Stimulated activated CD8-positive, alpha-beta memory T cell treated with anti-CD3 and anti-CD28 coated beads, Interleukin-15, amount 100 ng/mL, for 24 hours (primary cell): ENCODE results near the gene GTPBP4.

ENCODE experiments used
- DNase-seq: peaks from one replicate; pipeline ENCODE4 v3.0.0-alpha.2; 2020; ENCODE audit warnings: low read depth

GTPBP4 gene

DNA sequence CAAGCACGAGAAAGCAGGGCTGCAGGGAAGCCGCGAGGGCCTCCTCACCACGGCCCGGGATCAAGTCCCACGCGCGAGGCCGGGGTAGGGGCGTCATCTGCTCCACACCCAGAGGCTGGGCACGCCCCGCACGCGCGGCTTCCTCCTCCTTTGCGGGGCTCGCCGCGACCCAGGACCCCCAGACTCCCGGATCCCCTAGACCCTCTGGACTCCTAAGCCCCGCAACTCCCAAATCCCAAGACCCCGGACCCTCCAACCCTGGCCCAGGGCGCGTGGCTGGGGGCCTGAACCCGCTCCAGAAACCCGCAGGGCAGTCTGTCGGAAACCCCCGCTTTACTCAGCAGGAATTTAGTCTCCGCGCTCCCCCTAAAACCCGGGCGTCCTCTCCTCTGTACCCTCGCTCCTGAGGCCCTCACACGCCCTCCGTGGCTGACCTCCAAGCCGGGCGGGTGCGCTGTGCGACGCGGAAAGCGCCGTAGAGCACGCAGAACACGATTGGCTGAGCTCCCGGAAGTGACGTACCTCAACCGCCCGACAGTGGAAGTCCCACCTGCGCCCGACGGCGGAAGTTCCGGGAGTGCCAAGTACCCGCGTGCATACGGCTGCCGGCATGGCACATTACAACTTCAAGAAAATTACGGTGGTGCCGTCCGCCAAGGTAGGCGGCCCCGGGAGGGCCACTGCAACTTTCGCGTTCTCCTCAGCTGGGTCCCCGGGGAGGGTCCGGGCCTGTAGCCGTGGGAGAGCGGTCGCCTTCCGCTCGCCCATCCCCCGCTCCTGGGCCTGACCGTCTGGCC, at the start of gene GTPBP4:
Gene GTPBP4 (plus strand): TSS at position 565 of the 797 bp plus-strand sequence. CDS start 46 bp downstream, at position 611.
- peak; percentile 88 for DNase-seq

DNA sequence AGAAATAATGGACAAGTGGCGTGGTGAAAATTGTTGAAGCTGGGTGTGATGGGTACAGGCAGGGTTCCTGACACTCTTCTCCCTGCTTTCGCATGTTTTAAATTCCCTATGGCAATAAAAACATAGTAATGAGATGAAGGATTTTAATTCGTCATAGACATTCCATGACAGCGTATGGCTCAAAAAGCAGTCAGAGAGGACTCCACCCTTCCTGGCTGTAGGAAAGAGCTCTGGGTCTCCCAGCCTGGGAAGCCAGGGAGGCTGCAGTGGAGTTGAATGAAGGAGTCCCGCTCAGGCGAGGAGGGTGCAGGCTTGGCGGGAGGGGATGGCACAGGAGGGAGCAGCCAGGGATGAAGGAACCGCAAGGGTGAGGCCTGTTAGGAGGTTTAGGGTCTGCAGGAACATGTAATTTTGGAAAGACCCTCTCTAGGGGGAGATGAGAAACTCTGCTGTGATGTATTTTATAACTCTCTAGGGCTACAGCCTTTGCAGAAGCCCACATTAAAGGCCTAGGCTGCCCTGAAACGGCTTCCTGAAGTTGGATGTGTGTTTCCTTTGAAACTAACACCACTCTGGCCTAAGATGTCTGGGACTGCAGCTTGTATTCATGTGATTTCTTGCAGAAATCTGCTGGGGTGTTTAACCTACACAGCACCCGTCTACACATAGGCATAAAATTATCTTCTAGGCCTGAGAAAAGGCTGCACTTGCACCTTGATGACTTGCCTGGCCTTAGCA, 49.1 kb upstream of the GTPBP4 start:
- DNase-seq: no peak

DNA sequence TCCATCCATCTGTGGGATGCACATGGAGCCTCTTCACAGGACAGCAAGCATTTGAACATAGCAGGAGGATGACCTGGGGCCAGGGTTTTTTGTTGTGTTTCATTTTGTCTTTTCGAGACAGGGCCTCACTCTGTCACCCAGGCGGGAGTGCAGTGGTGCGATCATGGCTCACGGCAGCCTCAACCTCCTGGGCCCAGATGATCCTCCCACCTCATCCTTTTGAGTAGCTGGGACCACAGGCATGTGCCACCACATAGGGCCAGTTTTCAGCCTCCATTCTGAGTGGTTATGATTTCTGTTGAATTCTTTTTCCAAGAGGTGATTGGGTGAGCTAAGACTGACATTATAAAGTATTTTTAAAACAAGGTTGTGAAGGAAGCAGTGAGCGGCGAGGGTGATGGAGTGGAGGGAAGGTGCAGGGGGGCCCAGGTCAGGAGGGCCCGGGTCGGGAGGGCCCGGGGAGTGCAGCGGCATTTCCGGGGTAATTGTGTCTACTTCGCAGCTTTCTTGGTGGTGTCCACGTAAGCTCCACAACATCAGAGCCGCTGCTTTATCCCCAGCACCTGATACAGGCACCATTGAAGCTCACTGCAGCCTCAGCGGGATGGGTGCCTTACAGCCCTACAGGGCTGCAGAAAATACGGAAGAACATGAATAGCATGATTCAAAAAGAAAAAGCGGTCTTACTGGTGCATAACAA, 44.8 kb upstream of the GTPBP4 start:
- no peak for DNase-seq

GRCh38 chr10:944034-944831, 44.0 kb upstream of the GTPBP4 start:
- DNase-seq: no peak

DNA sequence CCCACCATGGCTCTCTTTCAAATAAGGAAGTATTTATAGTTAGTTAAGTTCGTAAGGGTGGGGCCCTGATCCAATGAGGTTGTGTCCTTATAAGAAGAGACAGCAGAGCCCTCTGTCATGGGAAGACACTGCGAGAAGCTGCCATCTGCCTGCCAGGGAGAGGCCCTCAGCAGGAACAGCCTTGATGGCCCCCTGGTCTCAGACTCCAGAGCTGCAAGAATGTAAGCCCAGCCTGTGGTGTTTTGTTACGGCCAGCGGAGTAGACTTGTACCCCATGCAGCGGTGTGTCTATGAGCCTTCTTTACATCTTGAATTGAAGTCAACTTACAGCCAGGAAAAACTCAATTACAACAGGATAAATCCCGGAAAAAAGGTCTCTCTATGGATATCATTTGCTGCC, 42.5 kb upstream of the GTPBP4 start:
- no peak for DNase-seq

GRCh38 chr10:947051-947450, 41.2 kb upstream of the GTPBP4 start:
- DNase-seq: no peak

DNA sequence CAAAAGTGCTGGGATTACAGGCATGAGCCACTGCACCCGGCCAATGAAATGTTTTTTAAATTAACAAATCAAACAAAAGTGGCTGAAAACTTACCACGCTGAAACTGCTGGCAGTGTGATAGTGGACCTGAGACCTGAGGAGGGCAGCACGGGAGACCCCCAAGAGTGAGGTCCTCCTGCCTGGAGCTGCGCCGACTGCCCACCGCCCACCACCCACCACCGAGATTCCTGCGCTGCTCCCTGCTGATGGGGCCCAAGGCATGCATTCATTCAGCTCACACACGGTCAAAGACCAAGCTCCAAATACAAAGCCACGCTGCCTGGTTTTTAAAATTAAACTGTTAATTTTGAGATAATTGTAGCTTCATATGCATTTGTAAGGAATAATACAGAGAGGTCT, 40.4 kb upstream of the GTPBP4 start:
- no peak for DNase-seq

DNA sequence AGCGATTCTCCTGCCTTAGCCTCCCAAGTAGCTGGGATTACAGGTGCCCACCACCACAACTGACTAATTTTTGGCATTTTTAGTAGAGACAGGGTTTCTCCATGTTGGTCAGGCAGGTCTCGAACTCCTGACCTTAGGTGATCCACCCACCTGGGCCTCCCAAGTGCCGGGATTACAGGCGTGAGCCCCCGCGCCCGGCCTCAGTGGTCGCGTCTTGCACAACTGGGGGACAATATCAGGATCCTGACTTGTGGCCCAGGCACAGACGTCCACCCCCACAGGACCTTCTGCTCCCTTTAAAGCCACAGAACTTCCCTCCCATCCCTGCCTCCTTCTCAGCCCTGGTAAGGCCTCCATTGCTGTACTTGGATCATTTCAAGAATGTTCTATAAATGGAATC, 39.9 kb upstream of the GTPBP4 start:
- DNase-seq: no peak

DNA sequence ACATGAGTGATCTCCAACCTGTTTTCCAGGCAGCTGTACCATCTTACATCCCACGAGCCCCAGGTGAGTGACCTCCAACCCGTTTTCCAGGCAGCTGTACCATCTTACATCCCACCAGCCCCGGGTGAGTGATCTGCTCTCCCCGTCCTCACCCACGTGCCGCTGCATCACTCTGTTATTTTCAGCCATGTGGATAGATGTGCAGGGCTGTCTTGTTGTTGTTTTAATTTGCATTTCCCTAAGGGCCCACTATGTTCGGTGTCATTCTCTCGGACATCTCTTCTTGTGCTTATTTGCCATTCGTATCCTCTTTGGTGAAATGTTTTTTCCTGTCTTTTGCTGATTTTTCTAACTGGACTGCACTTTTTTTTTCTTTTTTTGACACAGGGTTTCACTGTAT, 38.8 kb upstream of the GTPBP4 start:
- no peak for DNase-seq

GRCh38 chr10:953836-954235, 34.4 kb upstream of the GTPBP4 start:
- DNase-seq: no peak

GRCh38 chr10:954396-954795, 33.8 kb upstream of the GTPBP4 start:
- no peak for DNase-seq

DNA sequence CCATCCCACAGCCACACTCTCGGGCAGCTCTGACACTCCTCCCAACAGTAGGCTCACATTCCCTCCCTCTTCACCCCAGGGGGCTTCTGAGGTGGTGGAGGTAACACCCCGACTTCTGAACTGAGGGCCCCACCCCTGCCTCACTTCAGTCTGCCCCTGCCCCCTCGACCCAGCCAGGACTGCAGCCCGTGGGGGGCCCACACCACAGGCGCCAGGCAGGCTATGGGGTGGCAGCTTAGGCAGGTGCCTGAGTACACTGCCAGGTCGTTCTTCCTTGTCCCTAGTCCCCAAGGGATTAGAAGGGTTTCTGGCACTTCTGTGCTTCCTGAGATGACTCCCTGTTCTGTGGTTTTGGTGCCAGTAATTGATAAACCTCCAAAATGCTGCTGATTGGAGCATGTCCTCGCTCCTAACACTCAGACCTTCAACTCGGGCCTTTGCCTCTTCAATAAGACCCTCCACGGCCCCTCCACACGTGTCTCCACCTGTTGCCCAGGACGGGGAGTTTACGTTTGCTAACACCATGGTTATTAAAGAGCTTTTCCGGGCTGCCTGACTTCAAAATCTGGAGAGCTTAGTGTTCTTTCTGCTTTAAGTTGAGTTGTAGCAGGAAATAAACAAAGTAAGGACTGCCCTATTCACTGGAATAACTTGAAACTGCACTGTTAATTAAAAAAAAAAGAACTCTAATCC, 33.0 kb upstream of the GTPBP4 start:
- DNase-seq: no peak

DNA sequence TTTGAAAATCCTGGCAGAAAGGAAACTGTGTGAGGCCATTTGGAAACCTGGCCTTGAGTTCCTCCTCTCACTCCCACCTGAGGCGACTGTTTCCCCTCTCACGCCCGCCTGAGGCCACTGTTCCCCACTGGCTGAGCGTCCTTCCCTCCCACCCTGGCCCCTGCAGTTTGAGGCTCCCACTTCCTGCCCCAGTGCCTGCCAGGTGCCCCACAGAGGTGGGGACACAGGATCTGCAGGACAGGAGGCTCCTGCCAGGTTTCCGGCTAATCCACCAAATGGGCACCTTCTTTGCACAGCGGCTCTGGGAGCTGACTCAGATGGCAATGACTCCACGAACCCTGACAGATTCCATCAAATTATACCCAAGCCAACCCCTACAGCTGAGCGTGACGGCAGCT, 32.4 kb upstream of the GTPBP4 start:
- DNase-seq: no peak

DNA sequence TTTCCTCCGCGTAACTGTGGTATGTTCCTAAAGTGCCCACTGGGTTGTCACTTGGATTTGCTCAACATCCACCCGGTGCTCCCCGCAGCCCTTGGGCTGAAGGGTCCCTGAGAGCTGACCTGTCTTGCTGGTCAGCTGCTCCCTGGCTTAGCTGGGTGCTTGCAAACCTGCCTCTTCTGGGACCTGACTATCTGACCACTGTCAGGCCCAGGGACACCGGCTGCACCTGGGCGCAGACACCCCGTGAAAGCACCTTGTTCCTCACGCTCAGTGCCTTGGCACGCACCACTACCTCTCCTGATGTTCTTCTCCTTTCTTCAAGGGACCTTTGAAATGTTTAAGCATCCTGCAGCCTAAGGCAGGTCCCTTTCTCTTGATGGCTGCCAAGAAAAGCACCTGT, 30.1 kb upstream of the GTPBP4 start:
- no peak for DNase-seq

DNA sequence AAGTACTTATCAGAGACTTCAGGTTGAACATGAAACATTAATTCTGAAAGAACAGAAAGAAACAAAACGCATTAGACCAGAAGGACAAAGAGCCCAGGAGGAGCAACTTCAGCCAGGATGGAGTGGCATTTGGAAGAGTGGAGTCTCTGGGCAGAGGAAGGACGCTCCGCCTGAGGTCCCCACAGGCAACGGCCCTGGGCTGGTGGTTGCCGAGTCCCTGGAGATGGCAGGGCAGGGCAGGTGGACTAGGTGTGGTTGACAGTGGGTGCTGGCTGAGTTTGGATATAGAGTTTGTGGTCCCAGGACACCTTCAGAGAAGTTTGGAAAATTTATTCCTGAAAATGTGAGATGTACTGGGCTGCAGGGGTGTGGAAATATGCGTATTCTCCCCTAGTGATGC, 29.4 kb upstream of the GTPBP4 start:
- DNase-seq: no peak

- DNase-seq: no peak
Measured at GRCh38 chr10:962342-962741, 25.9 kb upstream of the GTPBP4 start.

DNA sequence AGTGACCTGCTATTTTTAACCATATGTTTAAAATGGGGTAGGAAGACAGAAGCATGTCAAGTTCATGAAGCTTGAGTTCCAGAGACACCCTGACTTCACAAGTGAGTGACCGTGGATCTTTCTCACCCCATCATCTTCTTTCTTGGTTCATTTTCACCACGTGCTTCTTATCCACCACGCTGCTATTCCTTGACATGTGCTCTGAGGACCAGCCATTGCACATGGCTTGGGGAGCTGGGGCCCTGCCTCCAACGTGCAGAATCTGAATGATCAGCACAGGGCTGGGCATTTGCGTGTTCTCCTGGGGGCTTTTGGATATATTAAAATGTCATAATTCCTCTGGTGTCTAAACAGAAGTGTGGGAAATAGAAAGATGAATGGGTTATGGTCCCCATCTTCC, 25.0 kb upstream of the GTPBP4 start:
- no peak for DNase-seq

- DNase-seq: no peak
Measured at GRCh38 chr10:963655-964054, 24.6 kb upstream of the GTPBP4 start.

GRCh38 chr10:964321-964987, 23.8 kb upstream of the GTPBP4 start:
- no peak for DNase-seq

GRCh38 chr10:964988-965417, 23.2 kb upstream of the GTPBP4 start:
- no peak for DNase-seq
